COR-L47 (cell line): ENCODE data around the gene TATDN3.
"Not testable (repeated sequence)": the region's sequence is repeated elsewhere in the genome, so short reads cannot be mapped to it uniquely, and the experiment has no call there.

ENCODE experiments used
- DNase-seq: peaks from one replicate; lab custom pipeline; 2025; lab: John Stamatoyannopoulos, UW

Gene TATDN3

GRCh38 chr1:212777151-212777550, 14.5 kb upstream of the TATDN3 start:
- DNase-seq = no peak

- DNase-seq = not testable (repeated sequence)
Observed at GRCh38 chr1:212779086-212779485, 12.6 kb upstream of the TATDN3 start.

GRCh38 chr1:212780759-212781158, 10.9 kb upstream of the TATDN3 start:
- no peak for DNase-seq

- DNase-seq = no peak
Observed at GRCh38 chr1:212781225-212781624, 10.5 kb upstream of the TATDN3 start.

- peak; percentile 10 for DNase-seq
Observed at GRCh38 chr1:212782422-212783154, 9.1 kb upstream of the TATDN3 start.

- DNase-seq = no peak
Observed at GRCh38 chr1:212783976-212784375, 7.7 kb upstream of the TATDN3 start.

- DNase-seq = no peak
Observed at GRCh38 chr1:212785871-212786270, 5.8 kb upstream of the TATDN3 start.

GRCh38 chr1:212791261-212791675, 426 bp upstream of the TATDN3 start:
- DNase-seq = peak; percentile 67

- DNase-seq = no peak
Observed at GRCh38 chr1:212792396-212792908, 758 bp downstream of the TATDN3 start.

- DNase-seq = no peak
Observed at GRCh38 chr1:212794561-212795014, 2.9 kb downstream of the TATDN3 start.

GRCh38 chr1:212797681-212798080, 6.0 kb downstream of the TATDN3 start:
- DNase-seq = no peak

GRCh38 chr1:212805767-212806166, 14.1 kb downstream of the TATDN3 start:
- no peak for DNase-seq

- DNase-seq = peak; percentile 64
Observed at GRCh38 chr1:212814537-212815334, 23.0 kb downstream of the TATDN3 start.

- DNase-seq = no peak
Observed at GRCh38 chr1:212816567-212817278, 25.0 kb downstream of the TATDN3 start.

GRCh38 chr1:212819726-212820125, 28.0 kb downstream of the TATDN3 start:
- no peak for DNase-seq

- no peak for DNase-seq
Observed at GRCh38 chr1:212820969-212821368, 29.3 kb downstream of the TATDN3 start.

- no peak for DNase-seq
Observed at GRCh38 chr1:212822956-212823355, 31.3 kb downstream of the TATDN3 start.

- no peak for DNase-seq
Observed at GRCh38 chr1:212824201-212824600, 32.5 kb downstream of the TATDN3 start.

- DNase-seq = no peak
Observed at GRCh38 chr1:212825798-212826452, 34.2 kb downstream of the TATDN3 start.

GRCh38 chr1:212827171-212827776, 35.6 kb downstream of the TATDN3 start:
- DNase-seq = no peak

GRCh38 chr1:212827831-212828278, 36.2 kb downstream of the TATDN3 start:
- DNase-seq = no peak
